SH-SY5Y (cell line): ENCODE data around the gene KL.

Experiments used
- GATA2 ChIP-seq: IDR thresholded peaks from 2 replicates; pipeline ENCODE4 v1.6.1; 2011; ENCODE audit warnings: mild to moderate bottlenecking, low read depth, low read length
- GATA3 ChIP-seq: IDR thresholded peaks from 2 replicates; pipeline ENCODE4 v1.6.1; 2011; ENCODE audit warnings: low read depth, mild to moderate bottlenecking, low read length, moderate library complexity

- TF ChIP-seq GATA2 (no peak), GATA3 (no peak)
Observed at GRCh38 chr13:33079960-33080359, 63.7 kb downstream of the KL start.
